Effector CD4-positive, alpha-beta T cell (primary cell): Measurements from ENCODE around the gene POU2AF1.

Experiments used
- DNase-seq: peaks from one replicate; pipeline ENCODE4 v3.0.0-alpha.2; 2020
- total RNA-seq: gene quantifications from one replicate; lab custom pipeline; 2026; lab: John Stamatoyannopoulos, UW

POU2AF1 gene, protein sequence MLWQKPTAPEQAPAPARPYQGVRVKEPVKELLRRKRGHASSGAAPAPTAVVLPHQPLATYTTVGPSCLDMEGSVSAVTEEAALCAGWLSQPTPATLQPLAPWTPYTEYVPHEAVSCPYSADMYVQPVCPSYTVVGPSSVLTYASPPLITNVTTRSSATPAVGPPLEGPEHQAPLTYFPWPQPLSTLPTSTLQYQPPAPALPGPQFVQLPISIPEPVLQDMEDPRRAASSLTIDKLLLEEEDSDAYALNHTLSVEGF
- total RNA-seq: 4.7 reads per million, percentile 18 among the genes with 10 or more reads in this experiment

DNA sequence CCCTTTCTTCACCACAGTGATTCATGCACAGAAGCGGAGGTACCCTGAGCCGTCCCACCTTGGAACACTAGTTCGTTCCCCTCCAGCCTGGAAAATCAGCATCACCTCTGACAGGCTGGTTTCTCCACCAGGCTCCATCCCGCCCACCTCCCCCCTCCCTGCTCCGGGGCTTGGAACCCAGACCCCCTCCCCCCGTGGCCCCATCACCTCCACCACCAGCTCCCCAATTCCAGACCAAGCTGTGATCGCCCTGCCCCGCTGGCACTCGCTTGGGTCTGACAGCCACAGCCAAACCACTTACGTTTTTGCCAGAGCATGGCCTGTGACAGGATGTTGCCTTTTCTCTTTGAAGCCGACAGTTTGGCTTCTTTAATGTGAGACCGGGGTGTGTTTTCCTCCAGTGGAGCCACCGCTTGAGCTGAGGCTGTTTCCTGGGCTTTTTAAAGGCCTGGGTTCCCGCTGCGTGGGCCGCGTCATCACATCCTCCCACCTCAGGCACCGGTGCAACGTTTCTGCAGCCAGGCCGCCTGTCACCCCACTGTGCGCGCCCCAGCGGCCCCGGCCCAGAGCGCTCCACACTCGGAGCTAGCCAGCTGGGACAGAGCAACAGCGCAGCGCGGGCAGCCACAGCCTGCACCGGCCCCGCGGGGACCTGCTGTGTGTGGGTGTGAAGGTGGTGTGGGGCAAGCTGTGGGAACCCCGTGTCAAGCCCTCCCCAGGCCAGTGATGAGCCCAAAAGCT, at the start of gene POU2AF1:
POU2AF1 (minus strand) TSS at position 415 of the 741 bp plus-strand sequence; CDS start at position 317, 98 bp downstream.
- peak; percentile 48 for DNase-seq

DNA sequence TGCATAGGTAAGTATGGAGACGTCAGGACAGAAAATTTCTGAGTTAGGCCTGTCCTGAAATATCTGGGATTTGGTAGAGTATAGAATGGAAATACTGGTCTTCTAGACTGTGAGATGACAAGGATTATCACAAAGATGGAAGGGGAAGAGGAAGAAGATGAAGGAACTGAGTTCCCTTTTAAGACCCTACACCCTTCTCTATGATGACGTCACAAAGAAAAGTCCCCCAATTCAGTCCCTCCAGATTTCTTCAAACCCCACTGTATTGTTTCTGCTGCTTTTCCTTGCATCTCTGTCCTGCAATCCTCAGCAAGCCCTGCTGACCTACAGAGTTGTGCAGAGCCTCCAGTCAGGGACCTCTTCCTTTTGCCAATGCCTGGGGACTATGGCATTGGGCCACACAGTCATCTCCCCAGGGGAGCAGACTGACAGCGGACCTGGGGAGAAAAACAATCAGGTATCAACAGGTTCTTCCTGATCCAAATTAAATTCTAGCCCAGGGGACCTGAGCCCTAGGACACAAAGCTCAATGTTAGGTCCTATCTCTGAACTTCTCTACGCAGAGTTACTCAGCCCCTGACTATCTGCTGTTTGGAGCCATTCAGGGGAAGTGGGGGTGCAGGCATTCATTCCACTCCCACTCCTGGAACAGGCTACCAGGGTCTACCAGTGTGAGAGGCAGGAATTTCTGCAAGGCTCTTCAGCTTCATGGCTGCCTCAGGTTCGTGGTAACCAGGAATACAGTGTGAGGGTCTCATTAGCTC, 49.2 kb upstream of the POU2AF1 start:
- no peak for DNase-seq

DNA sequence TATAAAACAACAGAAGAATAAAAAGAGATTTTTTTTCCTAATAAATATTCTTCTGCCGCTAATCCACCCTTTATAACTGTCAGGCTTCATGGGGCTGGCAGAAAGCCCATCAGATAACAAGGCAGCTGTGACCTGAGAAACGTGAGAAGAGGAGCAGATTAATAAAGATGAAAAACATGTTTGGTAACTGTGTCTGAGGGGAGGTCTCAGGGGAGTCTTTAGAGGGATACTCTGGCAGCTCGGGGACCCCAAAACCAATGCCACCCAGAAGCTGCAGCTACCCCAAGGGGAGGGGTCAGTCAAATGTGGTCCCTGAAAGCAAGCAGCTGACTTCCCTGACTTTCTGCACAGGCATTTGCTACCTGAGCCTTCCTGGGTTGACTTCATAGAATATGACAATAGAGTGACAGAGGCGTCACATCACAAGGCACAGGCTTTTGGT, 48.4 kb upstream of the POU2AF1 start:
- no peak for DNase-seq

DNA sequence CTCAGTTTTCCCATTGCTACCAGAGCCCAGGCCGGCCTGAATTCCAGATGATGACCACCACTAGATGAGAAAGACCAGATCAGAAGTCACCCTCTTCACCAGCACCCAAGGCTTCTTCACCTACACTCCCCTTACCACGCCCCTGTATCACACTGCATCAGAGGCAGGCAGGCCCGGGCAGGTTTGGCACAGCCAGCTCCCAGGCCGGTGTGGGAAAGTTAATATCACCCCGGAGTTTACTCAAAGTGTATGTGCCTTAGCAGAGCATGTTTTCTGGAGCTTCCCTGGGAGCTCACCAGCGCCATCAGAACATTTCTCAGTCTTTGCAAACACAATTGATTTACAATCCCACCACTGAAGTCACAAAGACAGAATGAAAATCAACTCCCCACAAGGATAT, 47.5 kb upstream of the POU2AF1 start:
- no peak for DNase-seq

GRCh38 chr11:111423250-111423615, 44.2 kb upstream of the POU2AF1 start:
- no peak for DNase-seq

DNA sequence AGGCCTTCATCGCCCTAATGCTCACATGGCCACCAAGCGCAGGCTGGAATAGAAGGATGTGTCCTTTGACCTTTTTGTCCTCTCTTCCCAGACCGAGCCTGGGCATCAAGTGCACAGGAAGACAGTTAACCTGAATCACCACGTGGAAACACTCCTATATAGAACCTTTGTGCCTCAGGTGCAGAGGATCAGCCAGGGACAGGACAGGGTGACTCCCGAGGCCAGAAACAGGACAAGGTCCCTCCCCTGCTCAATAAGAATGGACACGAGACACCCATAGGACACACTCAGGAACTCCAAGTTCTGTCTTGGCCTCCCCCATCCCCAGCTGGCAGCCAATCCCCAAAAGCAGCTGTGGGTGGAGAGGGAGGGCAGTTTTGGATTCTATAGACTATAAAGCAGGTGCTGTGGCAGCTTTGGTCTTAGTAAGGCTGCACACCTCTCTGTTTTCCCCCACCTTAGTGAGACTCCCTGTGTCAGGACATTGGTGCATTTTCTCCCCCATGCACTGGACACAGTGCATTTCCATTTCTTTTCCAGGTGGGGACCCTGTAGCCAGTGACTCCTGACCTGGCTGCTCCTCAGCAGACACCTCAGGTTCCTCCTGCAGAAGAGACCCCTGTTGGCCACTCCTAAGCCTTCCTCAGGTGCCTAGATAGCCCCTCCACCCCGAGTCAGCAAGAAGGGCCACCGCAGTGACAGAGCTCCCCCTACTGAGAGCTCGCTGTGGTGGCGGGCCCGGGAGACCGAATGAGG, 43.6 kb upstream of the POU2AF1 start:
- DNase-seq: peak; percentile 24

GRCh38 chr11:111421251-111421650, 42.2 kb upstream of the POU2AF1 start:
- DNase-seq: no peak

- DNase-seq: no peak
These were observed 40.7 kb upstream of the POU2AF1 start for GRCh38 chr11:111419641-111420327.

DNA sequence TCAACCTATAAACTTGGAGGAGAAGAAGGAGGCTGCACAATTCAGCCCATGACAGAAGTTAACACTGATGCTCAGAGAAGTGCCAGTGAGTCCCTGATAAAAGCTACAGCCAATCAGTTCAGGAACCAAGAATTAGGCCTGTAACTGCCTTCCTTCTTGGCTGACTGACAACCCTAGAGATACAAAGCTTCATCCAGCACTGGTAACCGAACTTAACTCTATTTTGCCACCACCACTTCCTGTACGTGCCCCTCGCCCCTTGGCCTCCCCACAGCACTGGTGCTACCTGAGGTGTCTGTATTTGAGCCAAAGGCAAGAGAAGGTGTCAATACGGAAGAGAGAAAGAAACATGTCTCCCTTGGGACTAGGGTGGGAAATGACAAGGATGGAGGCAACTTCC, 40.1 kb upstream of the POU2AF1 start:
- DNase-seq: no peak

GRCh38 chr11:111418436-111418787, 39.3 kb upstream of the POU2AF1 start:
- no peak for DNase-seq

DNA sequence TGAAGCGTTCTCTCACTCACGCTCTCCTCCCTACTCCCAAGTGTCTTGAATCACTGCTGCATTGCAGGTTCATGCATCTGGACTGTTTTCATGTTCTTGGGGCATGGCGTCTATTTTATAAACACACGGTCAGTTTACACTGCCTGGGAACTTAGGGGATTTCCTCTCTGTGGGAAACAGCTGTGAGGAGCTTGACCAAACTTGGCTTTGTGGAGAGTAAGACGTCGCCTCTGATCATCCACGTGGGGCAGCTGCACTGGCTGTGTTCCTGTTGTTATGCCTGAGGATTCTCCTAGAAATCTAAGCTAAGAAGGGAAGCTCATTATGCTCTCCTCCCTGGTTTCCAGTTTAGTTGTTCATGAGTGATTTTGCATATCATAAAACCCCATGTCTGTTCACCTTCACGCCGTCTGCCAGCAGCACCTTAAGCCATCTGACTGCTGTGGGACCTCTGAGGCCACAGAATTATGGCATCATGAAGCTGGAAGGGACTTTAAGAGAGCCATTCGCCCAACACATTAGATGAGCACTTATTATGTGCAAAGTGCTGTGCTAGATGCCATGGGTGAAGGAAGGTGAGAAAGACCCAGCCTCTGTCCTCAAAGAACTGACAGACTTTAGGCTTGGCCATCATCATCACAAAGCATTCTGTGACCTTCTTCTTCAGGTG, 38.8 kb upstream of the POU2AF1 start:
- no peak for DNase-seq

- no peak for DNase-seq
These were observed 38.1 kb upstream of the POU2AF1 start for GRCh38 chr11:111417011-111417765.

GRCh38 chr11:111416231-111416960, 37.3 kb upstream of the POU2AF1 start:
- no peak for DNase-seq

DNA sequence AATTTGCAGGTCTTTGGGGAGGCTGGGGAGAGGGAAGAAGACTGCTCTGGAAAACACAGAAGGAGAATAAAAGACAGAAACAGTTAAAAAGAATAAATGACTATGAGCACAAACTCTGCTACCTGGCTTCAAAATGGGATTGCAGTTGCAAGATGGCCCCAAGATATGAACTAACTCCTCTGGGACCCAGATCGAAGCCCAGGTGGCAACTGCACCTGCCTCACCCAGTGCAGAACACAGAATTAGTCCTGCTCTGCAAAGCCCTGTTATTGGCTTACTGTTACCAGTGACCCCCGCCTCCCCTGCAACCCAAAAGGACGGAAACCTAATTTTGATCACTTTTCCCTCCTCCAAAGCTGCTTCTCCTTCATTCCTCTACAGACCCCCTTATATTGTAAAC, 35.9 kb upstream of the POU2AF1 start:
- no peak for DNase-seq

DNA sequence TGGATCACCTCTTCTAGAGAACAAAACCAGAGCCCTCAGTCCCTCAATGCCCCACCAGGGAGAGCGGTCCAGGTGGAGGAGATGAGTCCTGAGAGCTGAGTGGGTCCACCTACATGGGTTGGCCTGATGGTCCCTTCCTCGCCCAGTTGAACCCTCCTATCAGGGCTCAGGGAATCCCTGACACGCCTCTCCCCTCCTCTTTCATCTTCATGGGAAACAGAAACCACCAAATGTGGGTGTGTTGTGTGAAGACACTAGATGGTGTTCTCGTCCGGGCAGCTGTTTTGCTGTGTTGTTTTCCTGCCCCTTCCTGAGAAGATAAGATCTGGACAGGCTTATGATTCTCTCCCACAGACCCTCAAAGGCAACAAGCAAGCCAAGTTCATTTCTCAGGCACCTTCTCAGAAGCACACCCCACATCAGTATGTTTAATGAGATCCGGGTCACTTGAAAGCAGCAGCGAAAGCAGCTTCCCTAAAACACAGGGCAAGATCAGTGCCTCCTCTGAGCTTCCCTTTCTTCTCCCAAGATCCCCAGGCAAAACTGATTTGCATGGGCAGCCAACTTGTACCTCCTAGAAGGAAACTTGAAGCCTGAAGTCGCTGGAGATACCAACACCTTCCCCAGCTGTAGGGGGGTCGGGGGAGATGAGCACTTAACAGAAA, 35.3 kb upstream of the POU2AF1 start:
- no peak for DNase-seq

- DNase-seq: no peak
These were observed 34.8 kb upstream of the POU2AF1 start for GRCh38 chr11:111413849-111414248.

DNA sequence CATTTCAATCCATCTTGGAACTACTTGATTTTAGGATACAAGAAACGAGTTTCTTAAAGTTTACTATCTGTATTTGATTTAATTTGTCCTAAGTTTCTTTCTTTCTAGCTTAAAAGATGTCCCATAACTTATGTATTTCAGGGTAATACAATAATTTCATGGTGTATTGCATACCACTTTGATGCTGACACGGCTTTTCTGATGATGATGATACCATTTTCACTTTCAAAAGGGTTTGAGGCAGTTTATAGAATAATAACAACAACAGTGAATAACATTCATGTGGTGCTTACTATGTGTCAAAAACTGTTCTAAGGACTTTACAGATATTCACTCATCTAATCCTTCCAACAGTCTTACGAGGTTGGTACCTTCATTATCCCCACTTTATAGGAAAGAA, 33.2 kb upstream of the POU2AF1 start:
- DNase-seq: no peak

- no peak for DNase-seq
These were observed 32.4 kb upstream of the POU2AF1 start for GRCh38 chr11:111411456-111411855.

GRCh38 chr11:111410951-111411350, 31.9 kb upstream of the POU2AF1 start:
- DNase-seq: no peak

GRCh38 chr11:111409915-111410314, 30.8 kb upstream of the POU2AF1 start:
- DNase-seq: no peak
